Suppressor macrophage treated with lipopolysaccharide for 4 hours (primary cell): ENCODE measurements around the gene ARHGEF35.
A peak's percentile ranks its signal among the peaks of the same experiment; 100 is the strongest.
"Not testable (repeated sequence)": the region's sequence is repeated elsewhere in the genome, so short reads cannot be mapped to it uniquely, and the experiment has no call there.

Source experiments
- DNase-seq: peaks from one replicate; pipeline ENCODE4 v3.0.0-alpha.2; 2020

Gene ARHGEF35

DNA sequence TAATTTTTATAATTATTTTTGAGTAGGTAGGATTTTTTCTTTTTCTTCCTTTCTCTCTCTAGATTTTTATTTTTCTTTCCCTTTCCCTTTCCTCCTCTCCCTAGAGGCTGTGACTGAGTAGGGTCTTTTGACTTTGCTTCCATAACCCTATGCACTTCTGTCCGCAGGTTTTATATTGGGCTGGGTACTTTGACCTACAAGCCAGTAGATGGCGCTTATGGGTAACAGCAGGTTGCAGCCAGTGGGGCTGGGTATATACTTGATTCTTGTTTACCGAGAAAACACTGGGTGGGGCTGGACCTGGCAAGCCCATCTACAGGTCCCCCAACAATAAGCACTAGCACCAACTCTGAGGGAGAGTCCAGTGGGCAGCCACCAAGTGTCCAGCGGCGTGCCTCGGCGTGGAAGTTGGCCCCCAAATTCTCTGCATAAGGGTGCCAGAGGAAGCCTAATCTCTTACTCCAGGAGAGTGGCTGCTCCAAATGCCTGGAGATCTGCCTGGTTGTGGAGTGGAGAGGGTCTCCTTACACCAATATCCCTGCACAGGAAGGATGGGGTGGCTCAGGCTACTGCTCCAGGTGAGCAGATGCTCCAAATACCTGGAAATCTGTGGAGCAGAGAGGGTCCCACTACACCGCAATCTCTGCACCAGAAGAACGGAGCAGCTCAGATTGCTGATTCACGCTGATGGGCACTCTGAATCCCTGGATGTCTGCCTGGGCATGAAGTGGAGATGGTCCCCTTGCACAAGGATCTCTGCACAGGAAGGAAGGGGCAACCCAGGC is 17.1 kb downstream of the ARHGEF35 start:
- DNase-seq = peak; percentile 33

DNA sequence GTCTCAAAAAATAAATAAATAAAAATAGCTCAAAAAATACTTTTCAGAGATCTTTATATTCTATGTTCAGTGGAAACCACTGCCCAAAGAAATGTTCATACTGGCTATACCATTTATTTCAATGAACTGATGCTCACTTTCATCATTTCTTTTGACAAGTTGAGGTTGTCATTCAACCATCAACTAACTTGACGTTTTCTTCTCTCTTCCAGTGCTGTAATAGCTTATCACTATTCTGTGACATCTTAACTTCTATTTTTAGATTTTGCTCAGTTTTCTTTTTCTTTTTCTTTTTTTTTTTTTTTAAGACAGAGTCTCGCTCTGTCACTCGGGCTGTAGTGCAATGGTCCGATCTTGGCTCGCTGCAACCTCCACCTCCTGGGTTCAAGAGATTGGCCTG is 21.0 kb downstream of the ARHGEF35 start:
- DNase-seq = no peak

DNA sequence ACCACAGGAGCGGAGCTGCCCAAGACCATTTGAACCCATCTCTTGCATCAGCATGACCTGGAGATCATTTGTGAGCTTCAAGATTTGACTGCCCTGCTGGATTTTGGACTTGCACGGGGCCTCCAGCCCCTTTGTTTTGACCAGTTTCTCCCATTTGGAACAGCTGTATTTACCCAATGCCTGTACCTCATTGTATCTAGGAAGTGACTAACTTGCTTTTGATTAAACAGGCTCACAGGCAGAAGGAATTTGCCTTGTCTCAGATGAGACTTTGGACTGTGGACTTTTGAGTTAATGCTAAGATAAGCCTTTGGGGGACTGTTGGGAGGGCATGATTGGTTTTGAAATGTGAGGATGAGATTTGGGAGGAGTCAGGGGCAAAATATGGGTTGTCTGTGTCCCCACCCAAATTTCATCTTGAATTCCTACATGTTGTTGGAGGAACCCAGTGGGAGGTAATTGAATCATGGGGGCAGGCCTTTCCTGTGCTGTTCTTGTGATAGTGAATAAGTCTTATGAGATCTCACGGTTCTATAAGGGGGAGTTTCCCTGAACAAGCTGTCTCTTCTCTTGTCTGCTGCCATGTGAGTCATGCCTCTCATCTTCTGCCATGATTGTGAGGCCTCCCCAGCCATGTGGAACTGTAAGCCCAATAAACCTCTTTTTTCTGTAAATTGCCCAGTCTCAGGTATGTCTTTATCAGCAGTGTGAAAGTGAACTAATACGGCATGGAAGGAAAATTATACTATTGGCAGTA is 23.9 kb downstream of the ARHGEF35 start:
- not testable (repeated sequence) for DNase-seq

DNA sequence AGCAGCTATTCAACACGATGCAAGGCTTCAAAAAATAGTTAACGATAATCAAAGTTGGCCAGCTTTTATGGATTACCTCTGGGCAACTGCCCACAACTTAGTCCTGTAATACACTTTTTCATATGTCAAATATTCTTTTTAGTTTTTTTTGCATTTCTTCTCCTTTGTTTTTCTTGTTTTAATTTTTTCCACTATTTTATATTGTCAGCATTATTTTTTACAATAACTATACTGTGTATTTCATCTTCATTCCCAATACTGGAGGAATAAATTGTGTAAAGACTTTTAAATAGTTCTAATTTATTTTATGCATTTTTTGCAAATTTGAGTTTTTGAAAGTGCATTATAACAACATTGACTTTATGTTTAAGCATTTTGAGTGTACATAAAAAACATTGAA is 30.8 kb downstream of the ARHGEF35 start:
- no peak for DNase-seq

DNA sequence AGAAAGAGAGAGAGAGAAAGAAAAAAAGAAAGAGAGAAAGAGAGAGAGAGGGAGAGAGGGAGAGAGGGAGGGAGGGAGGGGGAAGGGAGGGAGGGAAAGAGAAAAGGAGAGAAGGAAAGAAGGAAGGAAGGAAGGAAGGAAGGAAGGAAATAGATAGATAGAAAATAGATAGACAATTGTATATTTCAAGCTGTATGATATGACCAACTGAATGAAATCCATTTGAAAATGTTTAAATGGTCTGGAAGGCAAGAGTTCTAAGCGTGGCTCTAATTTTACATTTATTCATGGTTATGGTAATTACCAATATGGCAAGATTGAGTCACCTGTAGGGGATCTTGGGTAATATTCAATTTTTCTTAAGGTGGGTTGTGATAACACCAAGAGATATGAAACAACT is 36.8 kb downstream of the ARHGEF35 start:
- DNase-seq = no peak

DNA sequence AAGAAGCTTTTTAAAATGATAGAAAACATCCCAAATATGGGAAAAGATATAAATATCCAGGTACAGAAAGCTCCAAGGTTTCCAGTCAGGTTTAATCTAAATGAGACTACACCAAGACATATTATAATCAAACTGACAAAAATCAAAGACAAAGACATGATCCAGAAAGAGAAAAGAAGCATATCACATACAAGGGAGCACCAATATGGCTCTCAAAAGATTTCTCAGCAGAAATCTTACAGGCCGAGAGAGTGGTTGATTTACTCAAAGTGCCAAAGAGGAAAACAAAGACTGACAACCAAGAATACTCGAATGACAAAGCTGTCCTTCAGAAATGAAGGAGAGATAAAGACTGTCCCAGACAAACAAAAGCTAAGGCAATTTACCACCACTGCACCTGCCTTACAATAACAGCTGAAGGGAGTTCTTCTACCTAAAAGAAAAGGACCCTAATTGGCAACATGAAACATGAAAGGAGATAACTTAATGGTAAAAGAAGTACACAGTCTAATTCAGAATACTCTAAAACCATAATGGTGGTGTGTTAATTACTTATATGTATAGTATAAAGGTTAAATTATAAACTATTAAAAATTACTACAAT is 47.3 kb downstream of the ARHGEF35 start:
- DNase-seq = no peak

DNA sequence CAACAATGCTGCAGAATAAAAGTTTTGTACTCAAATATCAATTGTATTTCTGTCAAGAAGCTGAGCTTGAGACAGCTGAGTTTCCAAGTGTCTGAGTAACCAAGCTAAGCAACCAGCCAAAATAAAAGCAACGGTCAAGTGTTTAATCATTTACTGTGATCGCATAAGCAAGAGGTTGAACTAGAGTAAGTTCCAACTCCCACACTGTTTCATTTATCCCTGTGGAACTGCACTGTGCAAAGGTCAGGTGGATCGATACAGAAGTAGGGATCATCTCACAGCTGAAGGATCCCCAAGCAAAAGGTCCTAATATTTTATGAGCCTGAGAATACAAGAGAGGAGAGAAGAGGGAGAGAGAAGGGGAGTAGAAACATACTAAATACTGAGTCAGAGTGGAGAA is 51.2 kb downstream of the ARHGEF35 start:
- no peak for DNase-seq

DNA sequence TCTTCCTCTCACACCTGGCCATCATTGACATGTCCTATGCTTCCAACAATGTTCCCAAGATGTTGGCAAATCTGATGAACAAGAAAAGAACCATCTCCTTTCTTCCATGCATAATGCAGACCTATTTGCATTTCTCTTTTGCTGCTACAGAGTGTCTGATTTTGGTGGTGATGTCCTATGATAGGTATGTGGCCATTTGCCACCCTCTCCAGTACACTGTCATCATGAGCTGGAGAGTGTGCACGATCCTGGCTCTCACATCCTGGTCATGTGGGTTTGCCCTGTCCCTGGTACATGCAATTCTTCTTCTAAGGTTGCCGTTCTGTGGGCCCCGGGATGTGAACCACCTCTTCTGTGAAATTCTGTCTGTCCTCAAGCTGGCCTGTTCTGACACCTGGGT is 53.4 kb downstream of the ARHGEF35 start:
- DNase-seq = no peak

DNA sequence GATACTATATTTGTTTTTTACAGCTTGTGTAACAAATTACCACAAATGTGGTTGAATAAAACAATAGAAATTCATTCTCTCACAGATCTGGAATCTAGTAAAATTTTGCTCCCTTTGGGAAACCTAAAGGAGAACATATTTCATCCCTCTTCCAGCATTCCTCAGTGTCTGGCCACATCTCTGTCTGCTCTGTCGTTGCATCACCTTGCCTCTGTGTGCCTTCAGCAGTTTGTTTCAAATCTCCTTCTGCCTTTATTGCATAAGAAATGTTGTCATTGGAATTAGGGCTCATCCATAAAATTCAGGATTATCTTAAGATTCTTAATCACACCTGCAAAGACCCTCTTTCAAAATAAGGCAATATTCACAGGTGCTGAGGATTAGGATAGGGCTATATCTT is 58.1 kb downstream of the ARHGEF35 start:
- DNase-seq = no peak
